Measurements from ENCODE around the gene EML6.

- no peak for TF ChIP-seq EZH2 (IDR thresholded peaks at IDR 0.05)
- no peak for TF ChIP-seq POLR2AphosphoS5 (IDR thresholded peaks at IDR 0.05; ENCODE audit: borderline replicate concordance, low read depth, low read length)
Observed at GRCh38 chr2:54824567-54824966, 101.1 kb downstream of the EML6 start.

Data from SK-N-MC (cell line).